ENCODE data around the gene SF3B1. TPM values are rescaled to one million over a fixed set of nuclear protein-coding genes. Genes with fewer than 3 reads are reported as not detected.
"Not testable (repeated sequence)": the region's sequence is repeated elsewhere in the genome, so short reads cannot be mapped to it uniquely, and the experiment has no call there.

SF3B1 gene
- 157 and 250 TPM in 2 replicates for total RNA-seq (2014; rRNA removed; shearing (Covaris generic))

GRCh38 chr2:197434541-197435513, at the start of gene SF3B1:
TSS of gene SF3B1 (minus strand) at chr2:197435028. CDS start at chr2:197434999, 29 bp downstream.
- peak within 1 kb of the TSS; percentile 89 for H3K27ac ChIP-seq
- H3K9me3 ChIP-seq (replicated peaks): no peaks in the 10 kb centered on the region
- peaks cover 26% of the 10 kb centered on the region for H3K36me3 ChIP-seq
- H3K4me1 ChIP-seq (replicated peaks): peaks cover 21% of the 10 kb centered on the region
- DNase-seq (ENCODE audit: low read depth in 1 of 2, low spot score in 2 of 2): peak; percentile 98 to 99
- no peaks in the 10 kb centered on the region for H3K27me3 ChIP-seq (replicated peaks)
- H3K4me3 ChIP-seq: peak within 1 kb of the TSS; percentile 70

GRCh38 chr2:197484248-197484647, 49.4 kb upstream of the SF3B1 start:
- not testable (repeated sequence) for H3K4me1 ChIP-seq (replicated peaks); H3K9me3 ChIP-seq (replicated peaks); H3K27ac ChIP-seq; DNase-seq (ENCODE audit: low read depth in 1 of 2, low spot score in 2 of 2); H3K4me3 ChIP-seq; H3K27me3 ChIP-seq (replicated peaks)
- H3K36me3 ChIP-seq: peaks cover 53% of the 10 kb centered on the region

- no peak for DNase-seq (ENCODE audit: low read depth in 1 of 2, low spot score in 2 of 2)
- Histone ChIP-seq H3K27ac (no peak overlapping the region), H3K36me3 (peaks cover 44% of the 10 kb centered on the region), H3K9me3 (replicated peaks) (peaks cover 4% of the 10 kb centered on the region), H3K27me3 (replicated peaks) (no peaks in the 10 kb centered on the region), H3K4me1 (replicated peaks) (no peaks in the 10 kb centered on the region), H3K4me3 (no peak overlapping the region)
These were observed 45.6 kb upstream of the SF3B1 start for GRCh38 chr2:197480165-197481036.

GRCh38 chr2:197477797-197478196, 43.0 kb upstream of the SF3B1 start:
- Histone ChIP-seq H3K4me1 (replicated peaks) (no peaks in the 10 kb centered on the region), H3K4me3 (no peak overlapping the region), H3K9me3 (replicated peaks) (no peaks in the 10 kb centered on the region), H3K36me3 (peaks cover 55% of the 10 kb centered on the region), H3K27me3 (replicated peaks) (no peaks in the 10 kb centered on the region), H3K27ac (no peak overlapping the region)
- no peak for DNase-seq (ENCODE audit: low read depth in 1 of 2, low spot score in 2 of 2)

- peaks cover 86% of the 10 kb centered on the region for H3K36me3 ChIP-seq
These were observed 37.3 kb upstream of the SF3B1 start for GRCh38 chr2:197472166-197472565.

GRCh38 chr2:197464175-197464574, 29.3 kb upstream of the SF3B1 start:
- Histone ChIP-seq H3K4me1 (replicated peaks) (no peaks in the 10 kb centered on the region), H3K4me3 (no peak overlapping the region), H3K9me3 (replicated peaks) (no peaks in the 10 kb centered on the region), H3K27ac (no peak overlapping the region), H3K36me3 (peaks cover 81% of the 10 kb centered on the region), H3K27me3 (replicated peaks) (no peaks in the 10 kb centered on the region)
- DNase-seq (ENCODE audit: low read depth in 1 of 2, low spot score in 2 of 2): no peak

More at GRCh38 chr2:197472166-197472565, 37.3 kb upstream of the SF3B1 start:
- H3K27me3 ChIP-seq (replicated peaks): no peaks in the 10 kb centered on the region
- H3K4me3 ChIP-seq: no peak overlapping the region
- DNase-seq (ENCODE audit: low read depth in 1 of 2, low spot score in 2 of 2): no peak
- H3K27ac ChIP-seq: no peak overlapping the region
- H3K4me1 ChIP-seq (replicated peaks): no peaks in the 10 kb centered on the region
- H3K9me3 ChIP-seq (replicated peaks): no peaks in the 10 kb centered on the region

- peaks cover 53% of the 10 kb centered on the region for H3K36me3 ChIP-seq
- H3K9me3 ChIP-seq (replicated peaks): no peaks in the 10 kb centered on the region
- no peak for DNase-seq (ENCODE audit: low read depth in 1 of 2, low spot score in 2 of 2)
- no peak overlapping the region for H3K4me3 ChIP-seq
- H3K27ac ChIP-seq: no peak overlapping the region
- no peaks in the 10 kb centered on the region for H3K27me3 ChIP-seq (replicated peaks)
- H3K4me1 ChIP-seq (replicated peaks): no peaks in the 10 kb centered on the region
These were observed 26.2 kb upstream of the SF3B1 start for GRCh38 chr2:197461057-197461456.

GRCh38 chr2:197460649-197461048, 25.8 kb upstream of the SF3B1 start:
- no peaks in the 10 kb centered on the region for H3K4me1 ChIP-seq (replicated peaks)

GRCh38 chr2:197455428-197455827, 20.6 kb upstream of the SF3B1 start:
- Histone ChIP-seq H3K27me3 (replicated peaks) (no peaks in the 10 kb centered on the region), H3K36me3 (peaks cover 22% of the 10 kb centered on the region), H3K27ac (no peak overlapping the region), H3K4me3 (no peak overlapping the region), H3K9me3 (replicated peaks) (no peaks in the 10 kb centered on the region), H3K4me1 (replicated peaks) (peaks cover 11% of the 10 kb centered on the region)
- no peak for DNase-seq (ENCODE audit: low read depth in 1 of 2, low spot score in 2 of 2)

More at GRCh38 chr2:197460649-197461048, 25.8 kb upstream of the SF3B1 start:
- Histone ChIP-seq H3K4me3 (no peak overlapping the region), H3K27me3 (replicated peaks) (no peaks in the 10 kb centered on the region), H3K36me3 (peaks cover 51% of the 10 kb centered on the region), H3K27ac (no peak overlapping the region), H3K9me3 (replicated peaks) (no peaks in the 10 kb centered on the region)
- DNase-seq (ENCODE audit: low read depth in 1 of 2, low spot score in 2 of 2): no peak

GRCh38 chr2:197454923-197455322, 20.1 kb upstream of the SF3B1 start:
- H3K4me1 ChIP-seq (replicated peaks): peaks cover 11% of the 10 kb centered on the region
- H3K27me3 ChIP-seq (replicated peaks): no peaks in the 10 kb centered on the region
- H3K27ac ChIP-seq: no peak overlapping the region
- H3K9me3 ChIP-seq (replicated peaks): no peaks in the 10 kb centered on the region
- no peak for DNase-seq (ENCODE audit: low read depth in 1 of 2, low spot score in 2 of 2)
- H3K36me3 ChIP-seq: peaks cover 17% of the 10 kb centered on the region
- no peak overlapping the region; the same call in 1 of the 2 replicates for H3K4me3 ChIP-seq

GRCh38 chr2:197453914-197454398, 19.1 kb upstream of the SF3B1 start:
- Histone ChIP-seq H3K27ac (peak overlapping the region; percentile 98), H3K9me3 (replicated peaks) (no peaks in the 10 kb centered on the region), H3K36me3 (peaks cover 10% of the 10 kb centered on the region), H3K27me3 (replicated peaks) (no peaks in the 10 kb centered on the region), H3K4me3 (peak overlapping the region; percentile 81), H3K4me1 (replicated peaks) (peaks cover 11% of the 10 kb centered on the region)
- no peak for DNase-seq (ENCODE audit: low read depth in 1 of 2, low spot score in 2 of 2)

GRCh38 chr2:197453123-197453913, 18.5 kb upstream of the SF3B1 start, which contains the start of gene COQ10B:
TSS of gene COQ10B (plus strand) at chr2:197453552. CDS start at chr2:197453561, 9 bp downstream.
- Histone ChIP-seq H3K36me3 (peaks cover 10% of the 10 kb centered on the region), H3K27me3 (replicated peaks) (no peaks in the 10 kb centered on the region), H3K27ac (peak within 1 kb of the TSS; percentile 98), H3K4me1 (replicated peaks) (peaks cover 11% of the 10 kb centered on the region), H3K9me3 (replicated peaks) (no peaks in the 10 kb centered on the region), H3K4me3 (peak within 1 kb of the TSS; percentile 81)
- DNase-seq (ENCODE audit: low read depth in 1 of 2, low spot score in 2 of 2): peak; percentile 99

GRCh38 chr2:197452754-197453122, 17.9 kb upstream of the SF3B1 start:
- Histone ChIP-seq H3K27me3 (replicated peaks) (no peaks in the 10 kb centered on the region), H3K4me3 (peak overlapping the region; percentile 81), H3K36me3 (peaks cover 10% of the 10 kb centered on the region), H3K27ac (peak overlapping the region; percentile 80), H3K4me1 (replicated peaks) (peaks cover 11% of the 10 kb centered on the region), H3K9me3 (replicated peaks) (no peaks in the 10 kb centered on the region)
- DNase-seq (ENCODE audit: low read depth in 1 of 2, low spot score in 2 of 2): no peak
